Measurements from ENCODE around the gene NAA25. TPM values are rescaled to one million over a fixed set of nuclear protein-coding genes. Genes with fewer than 3 reads are reported as not detected.

NAA25 gene
- total and polyA plus RNA-seq, 2 of the 4 experiments (the other 2 are of a cell fraction) = 10.3 to 25.5 TPM

DNA sequence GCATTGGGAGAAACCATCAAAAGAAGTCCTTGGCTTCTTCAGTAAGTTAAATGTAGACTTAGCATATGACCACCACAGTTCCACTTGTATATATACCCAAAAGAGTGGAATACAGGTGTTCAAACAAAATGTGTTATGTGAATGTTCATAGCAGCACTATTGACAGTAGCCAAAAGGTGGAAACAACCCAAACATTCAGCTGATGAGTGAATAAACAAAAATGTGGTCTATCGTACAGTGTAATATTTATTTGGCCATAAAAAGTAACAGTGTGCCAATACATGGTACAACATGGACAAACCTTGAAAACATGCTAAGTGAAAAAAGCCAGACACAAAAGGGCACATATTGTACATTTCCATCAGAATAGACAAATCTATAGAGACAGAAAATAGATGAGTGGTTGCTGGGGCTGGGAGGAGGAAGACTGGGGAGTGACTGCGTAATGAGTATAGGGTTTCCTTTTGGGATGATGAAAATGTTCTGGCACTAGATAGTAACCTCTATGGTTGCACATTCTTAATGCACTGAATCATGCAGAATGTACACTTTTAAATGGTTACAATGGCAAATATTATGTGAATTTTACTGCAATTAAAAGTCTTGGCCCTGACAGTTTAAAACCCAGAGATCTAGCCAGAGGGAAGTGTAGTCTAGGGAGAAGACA lies 89.9 kb downstream of the NAA25 start:
- Histone ChIP-seq H3K14ac (replicated peaks; ENCODE audit: low read depth, low read length) (no peak overlapping the region), H4K8ac (ENCODE audit: low read depth in 2 of 2, low read length in 2 of 2) (peak overlapping the region in 1 of 2 experiments; percentile 12; a peak in 1 of 4 replicates), H2BK5ac (ENCODE audit: low read depth, low read length, poor library complexity, severe bottlenecking) (peak overlapping the region; percentile 73), H4K20me1 (ENCODE audit: insufficient read depth, low read length) (peaks cover 44% of the 10 kb centered on the region; the same call in 1 of the 2 replicates), H2BK15ac (ENCODE audit: low read depth, low read length) (0 out of 3 replicates have a peak overlapping the region, but pooled peaks have one; percentile 17), H3K79me1 (ENCODE audit: low read depth in 1 of 2, low read length in 2 of 2) (peaks cover 38 to 76% of the 10 kb centered on the region in 2 experiments), H3K4me3 (ENCODE audit: insufficient read depth, low read depth, low read length) (no peak overlapping the region), H3K4me2 (ENCODE audit: low read depth, low read length) (peak overlapping the region; percentile 87), H2AFZ (replicated peaks; ENCODE audit: low read length, poor library complexity) (no peak overlapping the region), H3K18ac (ENCODE audit: low read depth, low read length) (peak overlapping the region; percentile 44; the same call in 1 of the 2 replicates), H3K27ac (ENCODE audit: insufficient read depth, low read length) (peak overlapping the region; percentile 82), H2AK9ac (replicated peaks; ENCODE audit: low read depth, low read length, poor library complexity) (no peak overlapping the region), H3K9ac (ENCODE audit: low read depth, low read length) (0 out of 2 replicates have a peak overlapping the region, but pooled peaks have one; percentile 5), H4K5ac (ENCODE audit: low read depth, low read length) (peak overlapping the region; percentile 31), H3K27me3 (ENCODE audit: control insufficient read depth, insufficient read depth, low read length) (no peaks in the 10 kb centered on the region), H3K4me1 (ENCODE audit: control insufficient read depth, insufficient read depth, low read length) (peaks cover 9% of the 10 kb centered on the region), H2BK20ac (ENCODE audit: low read depth, low read length) (no peak overlapping the region; the same call in 1 of the 2 replicates), H2BK120ac (ENCODE audit: low read depth, low read length) (no peak overlapping the region; the same call in 1 of the 2 replicates), H3K36me3 (ENCODE audit: control insufficient read depth, insufficient read depth, low read length) (peaks cover 26% of the 10 kb centered on the region), H3K4ac (ENCODE audit: low read depth, low read length) (peak overlapping the region; percentile 68), H3K56ac (ENCODE audit: extremely low read depth, insufficient read depth, low read length) (no peak overlapping the region), H3K23ac (ENCODE audit: low read depth, low read length) (peak overlapping the region; percentile 36; the same call in 1 of the 2 replicates), H2AK5ac (ENCODE audit: low read depth, low read length) (no peak overlapping the region; the same call in 1 of the 2 replicates), H3K9me1 (ENCODE audit: insufficient read depth, low read length) (peaks cover 31% of the 10 kb centered on the region), H3K9me3 (ENCODE audit: control insufficient read depth, insufficient read depth, low read length) (no peaks in the 10 kb centered on the region), H4K91ac (ENCODE audit: insufficient read depth, low read depth, low read length) (peak overlapping the region; percentile 50; the same call in 1 of the 2 replicates)
- CTCF ChIA-PET = no interaction called here
- POLR2A ChIA-PET (ENCODE audit: unreplicated experiment) = no interaction called here
- in situ Hi-C loops (cut with MboI; ENCODE audit: low sequenced_read_pairs) = no loop called here
- no TSS peak for BruUV-seq (replicated peaks)
- DNase-seq (peak; percentile 92), ATAC-seq (ENCODE audit: low read depth) (peak; percentile 85)
- WGBS, 2 experiments (ENCODE audit: extremely low coverage in 2 of 2, insufficient read length in 1 of 2) = no CpG with 5 or more reads among the region's 2 CpGs
- intact Hi-C loops (cut with micrococcal nuclease) = no loop called here
- dilution Hi-C loops (cut with HindIII; ENCODE audit: low sequenced_read_pairs, unreplicated experiment) = no loop called here
- TF ChIP-seq MAFK (IDR thresholded peaks at IDR 0.05; ENCODE audit: low read depth, low read length) = peak; percentile 52
- no peak for TF ChIP-seq CHD1 (IDR thresholded peaks at IDR 0.05; ENCODE audit: low read depth, low read length)
- no peak for TF ChIP-seq MAZ (IDR thresholded peaks at IDR 0.05; ENCODE audit: borderline replicate concordance, low read depth, low read length)
- TF ChIP-seq NFE2L2 (IDR thresholded peaks at IDR 0.05; ENCODE audit: low read depth, low read length) = no peak
- TF ChIP-seq SMC3 (IDR thresholded peaks at IDR 0.05; ENCODE audit: low read depth, low read length) = no peak
- TF ChIP-seq POLR2A (IDR thresholded peaks at IDR 0.05; ENCODE audit: low read depth, low read length) = no peak
- TF ChIP-seq RCOR1 (IDR thresholded peaks at IDR 0.05; ENCODE audit: insufficient replicate concordance, low read length) = no peak
- peak; percentile 83 for TF ChIP-seq CEBPB (IDR thresholded peaks at IDR 0.05; ENCODE audit: low read depth, low read length)
- no peak for TF ChIP-seq USF2 (IDR thresholded peaks at IDR 0.05; ENCODE audit: low read depth, low read length)
- no peak for TF ChIP-seq RAD21 (IDR thresholded peaks at IDR 0.05; ENCODE audit: low read length)
- TF ChIP-seq MXI1 (IDR thresholded peaks at IDR 0.05; ENCODE audit: borderline replicate concordance, low read depth, low read length) = no peak
- peak; percentile 35; the same call in 1 of the 2 replicates for TF ChIP-seq FOS (IDR thresholded peaks at IDR 0.05; ENCODE audit: low read depth, low read length)
- TF ChIP-seq CTCF (conservative IDR thresholded peaks at IDR 0.05; ENCODE audit: low read depth, low read length) = no peak
- TF ChIP-seq, protein P1, sequence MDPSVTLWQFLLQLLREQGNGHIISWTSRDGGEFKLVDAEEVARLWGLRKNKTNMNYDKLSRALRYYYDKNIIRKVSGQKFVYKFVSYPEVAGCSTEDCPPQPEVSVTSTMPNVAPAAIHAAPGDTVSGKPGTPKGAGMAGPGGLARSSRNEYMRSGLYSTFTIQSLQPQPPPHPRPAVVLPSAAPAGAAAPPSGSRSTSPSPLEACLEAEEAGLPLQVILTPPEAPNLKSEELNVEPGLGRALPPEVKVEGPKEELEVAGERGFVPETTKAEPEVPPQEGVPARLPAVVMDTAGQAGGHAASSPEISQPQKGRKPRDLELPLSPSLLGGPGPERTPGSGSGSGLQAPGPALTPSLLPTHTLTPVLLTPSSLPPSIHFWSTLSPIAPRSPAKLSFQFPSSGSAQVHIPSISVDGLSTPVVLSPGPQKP (IDR thresholded peaks at IDR 0.05; ENCODE audit: borderline replicate concordance, low read depth, low read length) = no peak
- TF ChIP-seq BHLHE40 (IDR thresholded peaks at IDR 0.05; ENCODE audit: low read depth, low read length) = no peak

Data from IMR-90 (cell line).